MCF 10A (cell line): Measurements from ENCODE around the gene TSSC4. TPM values are rescaled to one million over a fixed set of nuclear protein-coding genes. Genes with fewer than 3 reads are reported as not detected.

Source experiments
- BruUV-seq: library from RNA; stranded (reverse); fragments of 400-500 nt; replicated peaks from 2 replicates; lab custom pipeline; 2021; lab: Mats Ljungman, UMichigan
- CTCF ChIA-PET: fragments of 300-600 bp; sonication (Branson Sonifier 250); formaldehyde crosslinking; extraction: SDS; loops from one replicate; lab custom pipeline; 2021; ENCODE audit warnings: antibody characterized with exemption, inconsistent platforms; lab: Yijun Ruan, JAX
- POLR2A ChIA-PET: fragments of 300-600, 350-650 bp; sonication (Branson Sonifier 250); formaldehyde crosslinking; extraction: SDS; loops from one replicate; lab custom pipeline; 2020; ENCODE audit warnings: antibody characterized with exemption, inconsistent platforms; lab: Yijun Ruan, JAX
- DNase-seq: peaks from one replicate; pipeline ENCODE4 v3.0.0-alpha.2; 2018; ENCODE audit not compliant: unreplicated experiment
- H3K27ac Mint-ChIP-seq: one replicate; pipeline ENCODE4 v1.8.0; 2022; ENCODE audit warnings: mild to moderate bottlenecking, low read depth, mixed read lengths; ENCODE audit not compliant: unreplicated experiment
- H3K27me3 Mint-ChIP-seq: one replicate; pipeline ENCODE4 v1.8.0; 2022; ENCODE audit warnings: mixed read lengths; ENCODE audit not compliant: insufficient read depth, unreplicated experiment
- H3K36me3 Mint-ChIP-seq: one replicate; pipeline ENCODE4 v1.8.0; 2022; ENCODE audit warnings: mild to moderate bottlenecking, moderate library complexity, mixed read lengths; ENCODE audit not compliant: insufficient read depth, unreplicated experiment
- H3K4me1 Mint-ChIP-seq: one replicate; pipeline ENCODE4 v1.8.0; 2022; ENCODE audit warnings: mixed read lengths; ENCODE audit not compliant: insufficient read depth, unreplicated experiment
- H3K4me3 Mint-ChIP-seq: one replicate; pipeline ENCODE4 v1.8.0; 2022; ENCODE audit warnings: mild to moderate bottlenecking, moderate library complexity, mixed read lengths; ENCODE audit not compliant: unreplicated experiment
- H3K9me3 Mint-ChIP-seq: one replicate; pipeline ENCODE4 v1.8.0; 2022; ENCODE audit warnings: mixed read lengths; ENCODE audit not compliant: unreplicated experiment
- CTCF ChIP-seq: fragments of 200-600 bp; IDR thresholded peaks from one replicate; pipeline ENCODE4 v1.8.0; 2022; ENCODE audit warnings: antibody characterized with exemption, mild to moderate bottlenecking; ENCODE audit not compliant: unreplicated experiment
- intact Hi-C: fragments of 100-400 bp; cut with micrococcal nuclease; formaldehyde crosslinking; loops from 2 replicates; pipeline ENCODE4 v1.14.1; 2022
- total RNA-seq: library from RNA; stranded (reverse); gene quantifications from 2 replicates; pipeline ENCODE4 v1.2.3, GENCODE V29; 2022

TSSC4 gene
- total RNA-seq, 1 experiment from 2014 or later, result 70.3 TPM

GRCh38 chr11:2451336-2451735 lies 50.8 kb downstream of the TSSC4 start:
- no TSS peak for BruUV-seq
- H3K9me3 Mint-ChIP-seq, result no peaks in the 10 kb centered on the region
- no peaks in the 10 kb centered on the region for H3K4me1 Mint-ChIP-seq
- no peak for TF ChIP-seq CTCF
- CTCF ChIA-PET, result no interaction called here
- intact Hi-C loops, result no loop called here
- no peaks in the 10 kb centered on the region for H3K27me3 Mint-ChIP-seq
- POLR2A ChIA-PET, result no interaction called here
- DNase-seq, result no peak
- H3K36me3 Mint-ChIP-seq, result no peaks in the 10 kb centered on the region
- H3K27ac Mint-ChIP-seq, result no peak overlapping the region
- no peak overlapping the region for H3K4me3 Mint-ChIP-seq

- Mint-ChIP-seq H3K27ac (no peak overlapping the region), H3K36me3 (no peaks in the 10 kb centered on the region), H3K9me3 (no peaks in the 10 kb centered on the region), H3K4me1 (no peaks in the 10 kb centered on the region), H3K27me3 (peaks cover 1% of the 10 kb centered on the region), H3K4me3 (no peak overlapping the region)
- TF ChIP-seq CTCF, result no peak
- no TSS peak for BruUV-seq
- no peak for DNase-seq
- ChIA-PET POLR2A (no interaction called here), CTCF (interaction anchor here (0.7 to 1.0 kb wide), 2 partner anchors 31 to 38 kb away, joined by 3 to 5 read pairs; no protein-coding TSS in a partner anchor)
- intact Hi-C loops, result no loop called here
Observed at GRCh38 chr11:2451916-2452315, 51.4 kb downstream of the TSSC4 start.

DNA sequence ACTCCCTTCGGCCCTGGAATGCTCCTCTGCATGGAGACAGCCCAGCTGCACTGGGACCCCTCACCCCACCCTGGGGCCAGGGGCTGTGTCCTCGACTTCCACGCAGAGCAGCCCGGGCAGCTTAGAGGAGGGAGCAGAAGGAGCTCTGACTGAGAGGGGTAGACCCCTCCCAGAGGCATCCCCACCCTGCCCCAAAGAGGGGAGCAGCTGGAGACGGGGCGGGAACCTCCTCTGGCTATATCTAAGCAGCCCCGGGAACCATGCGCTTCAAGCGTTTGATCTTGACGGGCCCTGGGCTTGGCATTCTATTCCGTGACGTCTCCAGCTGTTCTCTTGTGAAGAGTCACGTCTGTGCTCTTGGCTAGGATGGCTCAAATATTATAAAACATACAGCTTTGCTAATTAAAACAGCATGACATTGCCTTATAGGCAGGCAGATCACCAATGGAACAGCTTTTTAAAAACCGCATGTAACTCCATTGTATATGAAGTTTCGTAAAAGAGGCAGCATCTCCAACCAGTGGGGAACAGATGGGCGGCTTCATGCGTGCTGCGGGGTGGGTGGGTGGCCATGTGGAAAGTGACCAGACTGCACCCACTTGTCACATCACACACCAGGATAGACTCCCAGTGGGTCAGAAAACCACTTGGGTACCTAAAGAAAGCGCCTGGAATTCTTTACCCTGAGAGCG lies 51.9 kb downstream of the TSSC4 start:
- CTCF ChIA-PET, result interaction anchor here (0.7 to 1.0 kb wide), 2 partner anchors 31 to 39 kb away, joined by 3 to 5 read pairs; no protein-coding TSS in a partner anchor
- POLR2A ChIA-PET, result no interaction called here
- no TSS peak for BruUV-seq
- TF ChIP-seq CTCF, result no peak
- no peak overlapping the region for H3K4me3 Mint-ChIP-seq
- no peak overlapping the region for H3K27ac Mint-ChIP-seq
- no peaks in the 10 kb centered on the region for H3K36me3 Mint-ChIP-seq
- H3K27me3 Mint-ChIP-seq, result peaks cover 7% of the 10 kb centered on the region
- intact Hi-C loops, result no loop called here
- DNase-seq, result no peak
- no peaks in the 10 kb centered on the region for H3K4me1 Mint-ChIP-seq
- H3K9me3 Mint-ChIP-seq, result no peaks in the 10 kb centered on the region

- DNase-seq, result no peak
- peaks cover 16% of the 10 kb centered on the region for H3K27me3 Mint-ChIP-seq
- ChIA-PET CTCF (no interaction called here), POLR2A (no interaction called here)
- intact Hi-C loops, result no loop called here
- no peaks in the 10 kb centered on the region for H3K4me1 Mint-ChIP-seq
- TF ChIP-seq CTCF, result no peak
- H3K9me3 Mint-ChIP-seq, result no peaks in the 10 kb centered on the region
- no peaks in the 10 kb centered on the region for H3K36me3 Mint-ChIP-seq
- H3K4me3 Mint-ChIP-seq, result no peak overlapping the region
- H3K27ac Mint-ChIP-seq, result no peak overlapping the region
- no TSS peak for BruUV-seq
Observed at GRCh38 chr11:2453436-2453835, 52.9 kb downstream of the TSSC4 start.

Other genes starting within 250 kb of the TSSC4 start
- gene INS, start 239.5 kb upstream of the TSSC4 start, total RNA-seq, result not detected in 2 replicates
- gene TH, start 228.9 kb upstream of the TSSC4 start, total RNA-seq, result 0.20 and 1.1 TPM in 2 replicates
- gene ASCL2, start 130.2 kb upstream of the TSSC4 start, total RNA-seq, result not detected in 2 replicates
- gene C11orf21, start 98.8 kb upstream of the TSSC4 start, total RNA-seq, result not detected in 2 replicates
- gene TSPAN32, start 98.7 kb upstream of the TSSC4 start, total RNA-seq, result not detected in 2 replicates
- 183 and 187 TPM in 2 replicates for gene CD81, start 23.4 kb upstream of the TSSC4 start, total RNA-seq
- gene TRPM5, start 43.8 kb downstream of the TSSC4 start, total RNA-seq, result not detected in 2 replicates
- not detected in 2 replicates for gene KCNQ1, start 44.3 kb downstream of the TSSC4 start, total RNA-seq